ENCODE results near the gene IGFBPL1.

The IGFBPL1 gene

GRCh38 chr9:38384990-38385848 lies 39.0 kb downstream of the IGFBPL1 start:
- TF ChIP-seq CREB5 (CRISPR knock-in tag; IDR thresholded peaks at IDR 0.05; ENCODE audit: low read depth), result no peak
- TF ChIP-seq CSRNP3 (CRISPR knock-in tag; IDR thresholded peaks at IDR 0.05), result no peak
- TF ChIP-seq ZNF565 (CRISPR knock-in tag; conservative IDR thresholded peaks at IDR 0.05; ENCODE audit: low read depth), result no peak
- no peak for ATAC-seq

- TF ChIP-seq CSDC2 (CRISPR knock-in tag; IDR thresholded peaks at IDR 0.05) (no peak), POU6F1 (CRISPR knock-in tag; IDR thresholded peaks at IDR 0.05; ENCODE audit: borderline replicate concordance, low read depth) (no peak), TCF4 (CRISPR knock-in tag; IDR thresholded peaks at IDR 0.05; ENCODE audit: borderline replicate concordance) (no peak), SNAI2 (CRISPR knock-in tag; IDR thresholded peaks at IDR 0.05) (no peak), CREB5 (CRISPR knock-in tag; IDR thresholded peaks at IDR 0.05; ENCODE audit: low read depth) (no peak), TSHZ2 (CRISPR knock-in tag; IDR thresholded peaks at IDR 0.05) (no peak), ZFP3 (CRISPR knock-in tag; IDR thresholded peaks at IDR 0.05) (no peak)
- ATAC-seq, result no peak
Measured at GRCh38 chr9:38382141-38382540, 42.1 kb downstream of the IGFBPL1 start.

GRCh38 chr9:38380872-38381534 lies 43.3 kb downstream of the IGFBPL1 start:
- TF ChIP-seq SNAI2 (CRISPR knock-in tag; IDR thresholded peaks at IDR 0.05), result no peak
- no peak for TF ChIP-seq ZNF8 (CRISPR knock-in tag; IDR thresholded peaks at IDR 0.05)
- no peak for TF ChIP-seq CSDC2 (CRISPR knock-in tag; IDR thresholded peaks at IDR 0.05)
- no peak for TF ChIP-seq ISL1 (CRISPR knock-in tag; IDR thresholded peaks at IDR 0.05)
- no peak for TF ChIP-seq ZFP30 (CRISPR knock-in tag; IDR thresholded peaks at IDR 0.05)
- TF ChIP-seq OSR1 (CRISPR knock-in tag; IDR thresholded peaks at IDR 0.05), result no peak
- TF ChIP-seq ARNTL (CRISPR knock-in tag; IDR thresholded peaks at IDR 0.05; ENCODE audit: borderline replicate concordance, low read depth), result no peak
- TF ChIP-seq CSRNP3 (CRISPR knock-in tag; IDR thresholded peaks at IDR 0.05), result no peak
- TF ChIP-seq TOX (CRISPR knock-in tag; IDR thresholded peaks at IDR 0.05; ENCODE audit: borderline replicate concordance), result no peak
- no peak for TF ChIP-seq GLIS3 (CRISPR knock-in tag; IDR thresholded peaks at IDR 0.05)
- no peak for TF ChIP-seq ZFP3 (CRISPR knock-in tag; IDR thresholded peaks at IDR 0.05)
- no peak for TF ChIP-seq ESRRG (CRISPR knock-in tag; IDR thresholded peaks at IDR 0.05)
- no peak for TF ChIP-seq TCF4 (CRISPR knock-in tag; IDR thresholded peaks at IDR 0.05; ENCODE audit: borderline replicate concordance)
- no peak for TF ChIP-seq BACH2 (CRISPR knock-in tag; IDR thresholded peaks at IDR 0.05; ENCODE audit: borderline replicate concordance)
- no peak for TF ChIP-seq ZC3H10 (CRISPR knock-in tag; IDR thresholded peaks at IDR 0.05)
- no peak for TF ChIP-seq PPARA (CRISPR knock-in tag; IDR thresholded peaks at IDR 0.05; ENCODE audit: borderline replicate concordance)
- no peak for TF ChIP-seq CREB5 (CRISPR knock-in tag; IDR thresholded peaks at IDR 0.05; ENCODE audit: low read depth)
- no peak for TF ChIP-seq ZNF70 (CRISPR knock-in tag; IDR thresholded peaks at IDR 0.05)
- no peak for TF ChIP-seq RARB (CRISPR knock-in tag; IDR thresholded peaks at IDR 0.05)
- no peak for TF ChIP-seq ZNF565 (CRISPR knock-in tag; conservative IDR thresholded peaks at IDR 0.05; ENCODE audit: low read depth)
- no peak for ATAC-seq
